ENCODE data around the gene C9. TPM values are rescaled to one million over a fixed set of nuclear protein-coding genes. Genes with fewer than 3 reads are reported as not detected.

C9 gene
- total RNA-seq, 1 donor from 2014 or later = not detected

GRCh38 chr5:39387293-39387692 lies 23.0 kb upstream of the C9 start:
- no peaks in the 10 kb centered on the region for H3K4me1 Mint-ChIP-seq (ENCODE audit: low read depth)
- H3K4me3 Mint-ChIP-seq (ENCODE audit: low read depth) = no peak overlapping the region
- H3K36me3 Mint-ChIP-seq (ENCODE audit: insufficient read depth) = peaks cover 39% of the 10 kb centered on the region
- no peaks in the 10 kb centered on the region for H3K9me3 Mint-ChIP-seq (ENCODE audit: low read depth)
- no peak overlapping the region for H3K27ac Mint-ChIP-seq
- no peaks in the 10 kb centered on the region for H3K27me3 Mint-ChIP-seq
- DNase-seq (ENCODE audit: low spot score, unreplicated experiment) = no peak
- no peak for TF ChIP-seq CTCF (IDR thresholded peaks at IDR 0.05; ENCODE audit: unreplicated experiment)

- no peak overlapping the region for H3K4me3 Mint-ChIP-seq (ENCODE audit: low read depth)
- no peak for TF ChIP-seq CTCF (IDR thresholded peaks at IDR 0.05; ENCODE audit: unreplicated experiment)
- no peaks in the 10 kb centered on the region for H3K4me1 Mint-ChIP-seq (ENCODE audit: low read depth)
- H3K27ac Mint-ChIP-seq = no peak overlapping the region
- DNase-seq (ENCODE audit: low spot score, unreplicated experiment) = no peak
- H3K27me3 Mint-ChIP-seq = no peaks in the 10 kb centered on the region
- H3K9me3 Mint-ChIP-seq (ENCODE audit: low read depth) = no peaks in the 10 kb centered on the region
- H3K36me3 Mint-ChIP-seq (ENCODE audit: insufficient read depth) = peaks cover 44% of the 10 kb centered on the region
These were observed 20.0 kb upstream of the C9 start for GRCh38 chr5:39384271-39384670.

- Mint-ChIP-seq H3K27ac (no peak overlapping the region), H3K36me3 (ENCODE audit: insufficient read depth) (peaks cover 51% of the 10 kb centered on the region), H3K4me3 (ENCODE audit: low read depth) (no peak overlapping the region), H3K27me3 (no peaks in the 10 kb centered on the region), H3K9me3 (ENCODE audit: low read depth) (no peaks in the 10 kb centered on the region), H3K4me1 (ENCODE audit: low read depth) (no peaks in the 10 kb centered on the region)
- no peak for TF ChIP-seq CTCF (IDR thresholded peaks at IDR 0.05; ENCODE audit: unreplicated experiment)
- no peak for DNase-seq (ENCODE audit: low spot score, unreplicated experiment)
These were observed 17.1 kb upstream of the C9 start for GRCh38 chr5:39381376-39381775.

GRCh38 chr5:39379693-39380092 lies 15.4 kb upstream of the C9 start:
- TF ChIP-seq CTCF (IDR thresholded peaks at IDR 0.05; ENCODE audit: unreplicated experiment) = no peak

GRCh38 chr5:39377613-39378012 lies 13.3 kb upstream of the C9 start:
- Mint-ChIP-seq H3K9me3 (ENCODE audit: low read depth) (no peaks in the 10 kb centered on the region), H3K4me3 (ENCODE audit: low read depth) (no peak overlapping the region), H3K36me3 (ENCODE audit: insufficient read depth) (peaks cover 47% of the 10 kb centered on the region), H3K4me1 (ENCODE audit: low read depth) (peaks cover under 1% of the 10 kb centered on the region), H3K27ac (no peak overlapping the region), H3K27me3 (no peaks in the 10 kb centered on the region)
- TF ChIP-seq CTCF (IDR thresholded peaks at IDR 0.05; ENCODE audit: unreplicated experiment) = no peak
- no peak for DNase-seq (ENCODE audit: low spot score, unreplicated experiment)

More at GRCh38 chr5:39379693-39380092, 15.4 kb upstream of the C9 start:
- Mint-ChIP-seq H3K4me3 (ENCODE audit: low read depth) (no peak overlapping the region), H3K27me3 (no peaks in the 10 kb centered on the region), H3K9me3 (ENCODE audit: low read depth) (no peaks in the 10 kb centered on the region), H3K36me3 (ENCODE audit: insufficient read depth) (peaks cover 51% of the 10 kb centered on the region), H3K27ac (no peak overlapping the region), H3K4me1 (ENCODE audit: low read depth) (no peaks in the 10 kb centered on the region)
- DNase-seq (ENCODE audit: low spot score, unreplicated experiment) = no peak

Data from progenitor cell of endocrine pancreas (in vitro differentiated cells).